Mesenchymal stem cell (in vitro differentiated cells and primary cell): ENCODE results near the gene CRISP1. TPM values are rescaled to one million over a fixed set of nuclear protein-coding genes. Genes with fewer than 3 reads are reported as not detected.

Source experiments
- DNase-seq: peaks from one replicate; pipeline ENCODE4 v3.0.0-alpha.2; 2013
- H2AFZ ChIP-seq: one replicate; pipeline ENCODE4 v1.6.1; 2013; ENCODE audit warnings: low read depth, mild to moderate bottlenecking, control low read depth, inconsistent platforms, low read length, moderate library complexity
- H2AK5ac ChIP-seq: 2 replicates; pipeline ENCODE4 v1.6.1; 2013; ENCODE audit warnings: low read length, moderate library complexity, mild to moderate bottlenecking, inconsistent platforms; ENCODE audit not compliant: severe bottlenecking
- H2BK120ac ChIP-seq: one replicate; pipeline ENCODE4 v1.6.1; 2013; ENCODE audit warnings: low read depth, mild to moderate bottlenecking, inconsistent platforms, low read length, moderate library complexity
- H2BK12ac ChIP-seq, 2 experiments: one replicate each; pipeline ENCODE4 v1.6.1; 2013; ENCODE audit warnings: inconsistent platforms in 2 of 2, low read length in 2 of 2, mild to moderate bottlenecking in 2 of 2, moderate library complexity in 2 of 2, control low read depth in 1 of 2
- H2BK15ac ChIP-seq: one replicate; pipeline ENCODE4 v1.6.1; 2013; ENCODE audit warnings: mild to moderate bottlenecking, low read depth, inconsistent platforms; ENCODE audit not compliant: poor library complexity, severe bottlenecking
- H2BK5ac ChIP-seq: 2 replicates; pipeline ENCODE4 v1.6.1; 2013; ENCODE audit warnings: low read depth, mild to moderate bottlenecking, low read length, control low read depth, inconsistent platforms; ENCODE audit not compliant: poor library complexity, severe bottlenecking
- H3K14ac ChIP-seq, 2 experiments: one replicate each; pipeline ENCODE4 v1.6.1; 2013; ENCODE audit warnings: inconsistent platforms in 2 of 2, low read length in 2 of 2, control low read depth in 1 of 2, mild to moderate bottlenecking in 1 of 2, moderate library complexity in 1 of 2
- H3K18ac ChIP-seq, 2 experiments: one replicate each; pipeline ENCODE4 v1.6.1; 2013; ENCODE audit warnings: inconsistent platforms in 2 of 2, low read length in 2 of 2, control low read depth in 1 of 2, low read depth in 1 of 2, mild to moderate bottlenecking in 1 of 2
- H3K23ac ChIP-seq, 2 experiments: one replicate each; pipeline ENCODE4 v1.6.1; 2013; ENCODE audit warnings: inconsistent platforms in 2 of 2, low read length in 2 of 2, mild to moderate bottlenecking in 2 of 2, moderate library complexity in 2 of 2, control low read depth in 1 of 2
- H3K27ac ChIP-seq: 2 replicates; pipeline ENCODE4 v1.5.1; 2013; ENCODE audit warnings: mild to moderate bottlenecking, moderate library complexity, low read length, control low read depth, inconsistent platforms; ENCODE audit not compliant: poor library complexity, severe bottlenecking
- H3K27me3 ChIP-seq, 2 experiments: 2 replicates each; pipeline versions ENCODE4 v1.6.1 to v1.7.0; 2013; ENCODE audit warnings: low read length in 2 of 2, mild to moderate bottlenecking in 2 of 2, moderate library complexity in 2 of 2, control low read depth in 1 of 2, inconsistent platforms in 1 of 2; ENCODE audit not compliant: control insufficient read depth in 1 of 2, insufficient read depth in 1 of 2
- H3K36me3 ChIP-seq, 2 experiments: 2 replicates each; pipeline versions ENCODE4 v1.6.1 to v1.7.0; 2013; ENCODE audit warnings: low read length in 2 of 2, control low read depth in 1 of 2, inconsistent platforms in 1 of 2, low read depth in 1 of 2, mild to moderate bottlenecking in 1 of 2; ENCODE audit not compliant: insufficient read depth in 2 of 2, control insufficient read depth in 1 of 2
- H3K4ac ChIP-seq, 2 experiments: one replicate each; pipeline ENCODE4 v1.6.1; 2013; ENCODE audit warnings: inconsistent platforms in 2 of 2, low read length in 2 of 2, mild to moderate bottlenecking in 2 of 2, moderate library complexity in 2 of 2, control low read depth in 1 of 2, low read depth in 1 of 2
- H3K4me1 ChIP-seq: 2 replicates; pipeline ENCODE4 v1.6.1; 2013; ENCODE audit warnings: low read depth, low read length, control low read depth; ENCODE audit not compliant: control insufficient read depth, insufficient read depth
- H3K4me2 ChIP-seq: 2 replicates; pipeline ENCODE4 v1.6.1; 2013; ENCODE audit warnings: low read length, mild to moderate bottlenecking, inconsistent platforms; ENCODE audit not compliant: poor library complexity, severe bottlenecking
- H3K4me3 ChIP-seq, 2 experiments: 2 replicates each; pipeline versions ENCODE4 v1.5.1 to v1.7.0; 2013; ENCODE audit warnings: low read length in 2 of 2, mild to moderate bottlenecking in 2 of 2, control low read depth in 1 of 2, low read depth in 1 of 2; ENCODE audit not compliant: insufficient read depth in 1 of 2
- H3K79me1 ChIP-seq: replicated peaks from 2 replicates; pipeline ENCODE4 v1.6.1; 2013; ENCODE audit warnings: mild to moderate bottlenecking, control low read depth, low read length, inconsistent platforms; ENCODE audit not compliant: poor library complexity, severe bottlenecking
- H3K9ac ChIP-seq: 2 replicates; pipeline ENCODE4 v1.7.0; 2013; ENCODE audit warnings: mild to moderate bottlenecking, low read length, moderate library complexity
- H3K9me3 ChIP-seq: 2 replicates; pipeline ENCODE4 v1.7.0; 2013; ENCODE audit warnings: mild to moderate bottlenecking, low read length; ENCODE audit not compliant: control insufficient read depth
- H4K8ac ChIP-seq: one replicate; pipeline ENCODE4 v1.6.1; 2013; ENCODE audit warnings: inconsistent platforms, mild to moderate bottlenecking, low read length, moderate library complexity
- H4K91ac ChIP-seq: one replicate; pipeline ENCODE4 v1.6.1; 2013; ENCODE audit warnings: mild to moderate bottlenecking, low read length, inconsistent platforms
- WGBS: methylation state at CpG from one replicate; pipeline ENCODE4 v1.1.7; 2013; ENCODE audit warnings: mixed read lengths; 5-methylcytosine and 5-hydroxymethylcytosine counted together
- polyA plus RNA-seq, 2 experiments: library from polyadenylated mRNA; stranded (reverse); fragments of 200-250 nt; gene quantifications; one replicate each; pipeline ENCODE4 v1.2.3, GENCODE V29; 2013

The CRISP1 gene, protein sequence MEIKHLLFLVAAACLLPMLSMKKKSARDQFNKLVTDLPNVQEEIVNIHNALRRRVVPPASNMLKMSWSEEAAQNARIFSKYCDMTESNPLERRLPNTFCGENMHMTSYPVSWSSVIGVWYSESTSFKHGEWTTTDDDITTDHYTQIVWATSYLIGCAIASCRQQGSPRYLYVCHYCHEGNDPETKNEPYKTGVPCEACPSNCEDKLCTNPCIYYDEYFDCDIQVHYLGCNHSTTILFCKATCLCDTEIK
- not detected for polyA plus RNA-seq (2013, experiment 1 of 2)
- polyA plus RNA-seq (2013, experiment 2 of 2): not detected

DNA sequence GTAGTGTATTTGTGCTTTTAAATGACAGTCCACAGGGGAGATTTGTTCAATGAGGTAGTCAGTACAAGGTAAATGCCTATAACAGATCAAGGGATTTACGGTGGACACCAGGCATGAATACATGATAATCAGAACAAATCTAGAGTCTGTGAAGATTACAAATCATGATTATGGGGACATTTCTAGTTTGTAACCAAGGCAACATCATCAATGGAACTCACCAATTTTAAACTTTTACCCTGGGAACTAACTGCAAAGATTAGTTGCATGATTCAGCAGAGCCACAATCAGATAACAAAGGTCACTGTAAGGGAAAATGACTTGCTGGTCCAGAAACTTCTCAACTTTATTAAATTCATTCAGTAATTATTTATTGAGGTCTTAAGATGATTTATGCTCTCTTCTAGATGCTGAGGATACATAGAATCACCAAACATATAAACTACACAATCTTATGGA, at the start of gene CRISP1:
Gene CRISP1, minus strand, starts transcription at position 51 of the 459 bp plus-strand sequence. CDS start 9,135 bp downstream, outside the sequence.
- Histone ChIP-seq H3K27ac (no peak within 1 kb of the TSS), H3K9ac (no peak within 1 kb of the TSS), H3K4ac (no peak within 1 kb of the TSS), H3K9me3 (no peaks in the 10 kb centered on the region), H3K36me3 (no peaks in the 10 kb centered on the region), H3K27me3 (no peaks in the 10 kb centered on the region), H2BK15ac (no peak within 1 kb of the TSS), H4K8ac (no peak within 1 kb of the TSS), H3K14ac (no peak within 1 kb of the TSS), H2BK120ac (no peak within 1 kb of the TSS), H3K4me1 (no peaks in the 10 kb centered on the region), H2BK5ac (no peak within 1 kb of the TSS), H2AFZ (no peak within 1 kb of the TSS), H2AK5ac (no peak within 1 kb of the TSS), H4K91ac (no peak within 1 kb of the TSS), H3K18ac (no peak within 1 kb of the TSS), H3K23ac (no peak within 1 kb of the TSS), H3K4me3 (no peak within 1 kb of the TSS), H3K79me1 (no peaks in the 10 kb centered on the region), H3K4me2 (no peak within 1 kb of the TSS), H2BK12ac (no peak within 1 kb of the TSS)
- DNase-seq: no peak
- WGBS: no CpG with 5 or more reads among the region's 1 CpG

GRCh38 chr6:49915035-49915434, 48.7 kb upstream of the CRISP1 start:
- H2AK5ac ChIP-seq: no peak overlapping the region
- H2AFZ ChIP-seq: no peak overlapping the region
- no peak overlapping the region for H3K18ac ChIP-seq
- no peak overlapping the region for H3K4ac ChIP-seq
- H2BK12ac ChIP-seq: no peak overlapping the region
- no peak overlapping the region for H3K4me3 ChIP-seq
- no peak overlapping the region for H3K14ac ChIP-seq
- H2BK5ac ChIP-seq: no peak overlapping the region
- H3K4me2 ChIP-seq: no peak overlapping the region
- no peaks in the 10 kb centered on the region for H3K9me3 ChIP-seq
- no peak for DNase-seq
- H3K79me1 ChIP-seq: no peaks in the 10 kb centered on the region
- H4K8ac ChIP-seq: no peak overlapping the region
- no peak overlapping the region for H2BK120ac ChIP-seq
- no peak overlapping the region for H3K23ac ChIP-seq
- H3K4me1 ChIP-seq: no peaks in the 10 kb centered on the region
- no peak overlapping the region for H2BK15ac ChIP-seq
- no peak overlapping the region for H3K27ac ChIP-seq
- no peak overlapping the region for H3K9ac ChIP-seq
- no peaks in the 10 kb centered on the region for H3K36me3 ChIP-seq
- H4K91ac ChIP-seq: no peak overlapping the region
- H3K27me3 ChIP-seq: no peaks in the 10 kb centered on the region
- WGBS: 11% methylated on average over 2 of the region's 3 CpGs

DNA sequence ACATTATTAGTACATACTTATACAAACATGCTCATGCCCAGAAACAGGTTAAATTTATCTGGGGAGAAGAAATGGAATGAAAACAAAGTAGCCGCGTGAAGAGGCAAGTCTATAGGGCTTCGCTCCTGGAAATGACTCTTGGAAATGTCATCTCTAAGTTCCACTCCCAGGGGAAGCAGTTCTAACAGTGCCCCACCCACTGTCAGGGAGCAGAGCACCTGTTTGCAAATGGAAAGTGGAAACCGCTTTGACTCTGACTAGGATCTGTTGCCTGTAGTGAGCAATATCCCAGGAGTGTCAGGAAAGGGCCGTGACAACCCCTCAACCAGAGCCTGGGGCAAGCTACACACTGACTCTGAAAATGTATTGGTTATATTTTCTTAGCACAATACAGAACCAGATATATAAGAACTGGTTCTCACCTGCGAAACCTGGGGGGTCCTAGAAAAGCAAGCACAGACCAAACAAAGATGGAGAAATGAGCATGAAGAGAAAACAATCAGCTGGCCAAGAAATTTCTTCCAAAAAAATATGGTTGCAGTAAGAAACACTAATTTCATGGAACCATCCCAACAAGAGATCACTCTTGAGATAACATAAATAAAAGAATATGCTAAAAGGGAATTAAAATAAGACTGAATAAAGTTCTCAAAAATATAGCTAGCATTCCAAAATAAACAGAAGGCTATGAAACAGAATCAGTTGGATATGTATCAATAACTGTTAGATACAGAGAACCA, 47.5 kb upstream of the CRISP1 start:
- H2AK5ac ChIP-seq: no peak overlapping the region
- no peak overlapping the region for H3K23ac ChIP-seq
- H3K36me3 ChIP-seq: no peaks in the 10 kb centered on the region
- H3K27me3 ChIP-seq: no peaks in the 10 kb centered on the region
- H3K4me1 ChIP-seq: no peaks in the 10 kb centered on the region
- no peak overlapping the region for H3K18ac ChIP-seq
- no peak overlapping the region for H3K4me2 ChIP-seq
- no peak for DNase-seq
- no peak overlapping the region for H4K8ac ChIP-seq
- no peak overlapping the region for H3K14ac ChIP-seq
- 58% methylated on average over 6 of the region's 6 CpGs for WGBS
- no peak overlapping the region for H2BK120ac ChIP-seq
- no peak overlapping the region for H2BK5ac ChIP-seq
- no peaks in the 10 kb centered on the region for H3K79me1 ChIP-seq
- no peak overlapping the region for H4K91ac ChIP-seq
- H2AFZ ChIP-seq: no peak overlapping the region
- H2BK15ac ChIP-seq: no peak overlapping the region
- no peak overlapping the region for H3K4me3 ChIP-seq
- H2BK12ac ChIP-seq: no peak overlapping the region
- H3K9ac ChIP-seq: no peak overlapping the region
- H3K27ac ChIP-seq: no peak overlapping the region
- no peak overlapping the region for H3K4ac ChIP-seq
- H3K9me3 ChIP-seq: no peaks in the 10 kb centered on the region

- Histone ChIP-seq H2BK5ac (no peak overlapping the region), H2BK120ac (no peak overlapping the region), H3K36me3 (no peaks in the 10 kb centered on the region), H3K4me2 (no peak overlapping the region), H3K27ac (no peak overlapping the region), H2AK5ac (no peak overlapping the region), H3K79me1 (no peaks in the 10 kb centered on the region), H3K4me3 (no peak overlapping the region), H3K4ac (no peak overlapping the region), H3K27me3 (no peaks in the 10 kb centered on the region), H2AFZ (no peak overlapping the region), H3K4me1 (no peaks in the 10 kb centered on the region), H3K9me3 (no peaks in the 10 kb centered on the region), H2BK12ac (no peak overlapping the region), H4K91ac (no peak overlapping the region), H4K8ac (no peak overlapping the region), H3K23ac (no peak overlapping the region), H2BK15ac (no peak overlapping the region), H3K18ac (no peak overlapping the region), H3K9ac (no peak overlapping the region), H3K14ac (no peak overlapping the region)
- no CpG with 5 or more reads among the region's 1 CpG for WGBS
- DNase-seq: no peak
Observed at GRCh38 chr6:49912196-49912595, 45.9 kb upstream of the CRISP1 start.
